Hippocampal formation (tissue), 2 donors: ENCODE results near the gene AKNA.
A peak's percentile ranks its signal among the peaks of the same experiment; 100 is the strongest.

Source experiments
- DNase-seq, 2 donors: peaks; one replicate each; lab custom pipeline; 2025; lab: John Stamatoyannopoulos, UW

AKNA gene

GRCh38 chr9:114374936-114375335 lies 12.8 kb downstream of the AKNA start:
- DNase-seq = no peak

- no peak for DNase-seq
Observed at GRCh38 chr9:114373960-114374730, 13.6 kb downstream of the AKNA start.

- DNase-seq = peak in 1 of 2 donors; percentile 41
Observed at GRCh38 chr9:114372921-114373448, 14.8 kb downstream of the AKNA start.

- peak in 1 of 2 donors; percentile 16 for DNase-seq
Observed at GRCh38 chr9:114371973-114372917, 15.5 kb downstream of the AKNA start.

- DNase-seq = no peak
Observed at GRCh38 chr9:114371343-114371944, 16.3 kb downstream of the AKNA start.

- peak; percentile 74 to 86 for DNase-seq
Observed at GRCh38 chr9:114370968-114371320, 16.8 kb downstream of the AKNA start.

GRCh38 chr9:114370251-114370967 lies 17.4 kb downstream of the AKNA start:
- peak in 1 of 2 donors; percentile 59 for DNase-seq

- DNase-seq = no peak
Observed at GRCh38 chr9:114369216-114370130, 18.3 kb downstream of the AKNA start.

GRCh38 chr9:114367772-114368569 lies 19.8 kb downstream of the AKNA start:
- no peak for DNase-seq

- DNase-seq = no peak
Observed at GRCh38 chr9:114367366-114367765, 20.4 kb downstream of the AKNA start.

- no peak for DNase-seq
Observed at GRCh38 chr9:114366334-114367128, 21.3 kb downstream of the AKNA start.

- DNase-seq = no peak
Observed at GRCh38 chr9:114365194-114365593, 22.6 kb downstream of the AKNA start.

GRCh38 chr9:114364134-114365041 lies 23.4 kb downstream of the AKNA start:
- DNase-seq = no peak

GRCh38 chr9:114363424-114363823 lies 24.4 kb downstream of the AKNA start:
- DNase-seq = no peak

GRCh38 chr9:114362394-114362793 lies 25.4 kb downstream of the AKNA start:
- DNase-seq = no peak

- DNase-seq = no peak
Observed at GRCh38 chr9:114361542-114361941, 26.2 kb downstream of the AKNA start.

GRCh38 chr9:114359801-114360200 lies 28.0 kb downstream of the AKNA start:
- DNase-seq = no peak

- no peak for DNase-seq
Observed at GRCh38 chr9:114357911-114358328, 29.9 kb downstream of the AKNA start.
